ENCODE data around the gene CUBN.

The CUBN gene

GRCh38 chr10:16905320-16905719 is 224.3 kb downstream of the CUBN start:
- DNase-seq = no peak

GRCh38 chr10:16904639-16905061 is 225.0 kb downstream of the CUBN start:
- no peak for DNase-seq

GRCh38 chr10:16904049-16904448 is 225.6 kb downstream of the CUBN start:
- DNase-seq = no peak

GRCh38 chr10:16902606-16903005 is 227.0 kb downstream of the CUBN start:
- DNase-seq = no peak

GRCh38 chr10:16901106-16901505 is 228.5 kb downstream of the CUBN start:
- DNase-seq = no peak

GRCh38 chr10:16896993-16897392 is 232.6 kb downstream of the CUBN start:
- no peak for DNase-seq

- DNase-seq = no peak
Observed at GRCh38 chr10:16894821-16895220, 234.8 kb downstream of the CUBN start.

GRCh38 chr10:16893664-16894063 is 235.9 kb downstream of the CUBN start:
- DNase-seq = no peak

- DNase-seq = peak; percentile 56
Observed at GRCh38 chr10:16891375-16892313, 238.0 kb downstream of the CUBN start.

- no peak for DNase-seq
Observed at GRCh38 chr10:16890691-16891090, 238.9 kb downstream of the CUBN start.

GRCh38 chr10:16887565-16887964 is 242.0 kb downstream of the CUBN start:
- DNase-seq = no peak

- no peak for DNase-seq
Observed at GRCh38 chr10:16886031-16886430, 243.6 kb downstream of the CUBN start.

GRCh38 chr10:16884497-16884896 is 245.1 kb downstream of the CUBN start:
- DNase-seq = no peak

GRCh38 chr10:16883084-16883483 is 246.5 kb downstream of the CUBN start:
- no peak for DNase-seq

GRCh38 chr10:16870331-16870730 is 259.3 kb downstream of the CUBN start:
- DNase-seq = no peak

GRCh38 chr10:16867990-16868389 is 261.6 kb downstream of the CUBN start:
- no peak for DNase-seq

- DNase-seq = no peak
Observed at GRCh38 chr10:16867556-16867955, 262.1 kb downstream of the CUBN start.

- no peak for DNase-seq
Observed at GRCh38 chr10:16866541-16867275, 262.9 kb downstream of the CUBN start.

GRCh38 chr10:16865766-16866165 is 263.8 kb downstream of the CUBN start:
- DNase-seq = no peak

GRCh38 chr10:16863766-16864165 is 265.8 kb downstream of the CUBN start:
- DNase-seq = no peak

GRCh38 chr10:16857419-16857818 is 272.2 kb downstream of the CUBN start:
- no peak for DNase-seq

GRCh38 chr10:16856567-16856966 is 273.0 kb downstream of the CUBN start:
- no peak for DNase-seq

GRCh38 chr10:16856092-16856491 is 273.5 kb downstream of the CUBN start:
- DNase-seq = no peak

GRCh38 chr10:16854623-16855022 is 275.0 kb downstream of the CUBN start:
- DNase-seq = no peak

Data from CD4-positive, alpha-beta T cell treated with Interleukin-15 for 1 hour (primary cell).